M059J (cell line): Measurements from ENCODE around the gene CALN1. TPM values are rescaled to one million over a fixed set of nuclear protein-coding genes. Genes with fewer than 3 reads are reported as not detected.
"Not testable (repeated sequence)": the region's sequence is repeated elsewhere in the genome, so short reads cannot be mapped to it uniquely, and the experiment has no call there.

Source experiments
- DNase-seq: peaks from one replicate; pipeline ENCODE4 v3.0.0-alpha.2; 2012; ENCODE audit warnings: low read depth
- total RNA-seq: library from RNA; depleted of rRNA; stranded (reverse); fragments of >200 nt; shearing (Covaris generic); gene quantifications from 2 replicates; pipeline ENCODE4 v1.2.3, GENCODE V29; 2014

The CALN1 gene
- total RNA-seq, 1 experiment from 2014 or later: not detected

- no peak for DNase-seq
Measured at GRCh38 chr7:72408966-72409637, 3.0 kb downstream of the CALN1 start.

GRCh38 chr7:72406820-72407403, 5.2 kb downstream of the CALN1 start:
- DNase-seq: no peak

DNA sequence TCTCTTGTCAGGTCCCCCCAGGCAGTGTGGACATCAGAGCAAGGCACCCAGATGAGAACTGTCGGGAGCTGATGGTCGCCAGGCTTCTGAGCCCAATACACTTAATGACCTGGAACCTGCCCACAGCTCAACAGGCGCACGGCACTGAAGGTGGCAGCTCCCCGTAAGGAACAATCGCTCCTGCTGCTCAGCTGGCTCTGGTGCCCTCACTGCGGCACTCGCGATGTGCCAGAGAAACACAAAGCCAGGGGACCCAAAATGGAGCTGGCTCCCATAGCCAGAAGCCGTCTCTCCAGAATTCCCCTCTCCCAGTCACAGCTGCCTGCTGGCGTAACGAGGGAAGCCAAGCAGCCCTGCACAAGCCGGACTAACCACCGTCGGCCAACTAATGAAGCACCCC, 6.3 kb downstream of the CALN1 start:
- no peak for DNase-seq

GRCh38 chr7:72405418-72405817, 6.7 kb downstream of the CALN1 start:
- DNase-seq: no peak

- DNase-seq: no peak
Measured at GRCh38 chr7:72404743-72405142, 7.4 kb downstream of the CALN1 start.

GRCh38 chr7:72403458-72404076, 8.6 kb downstream of the CALN1 start:
- DNase-seq: no peak

DNA sequence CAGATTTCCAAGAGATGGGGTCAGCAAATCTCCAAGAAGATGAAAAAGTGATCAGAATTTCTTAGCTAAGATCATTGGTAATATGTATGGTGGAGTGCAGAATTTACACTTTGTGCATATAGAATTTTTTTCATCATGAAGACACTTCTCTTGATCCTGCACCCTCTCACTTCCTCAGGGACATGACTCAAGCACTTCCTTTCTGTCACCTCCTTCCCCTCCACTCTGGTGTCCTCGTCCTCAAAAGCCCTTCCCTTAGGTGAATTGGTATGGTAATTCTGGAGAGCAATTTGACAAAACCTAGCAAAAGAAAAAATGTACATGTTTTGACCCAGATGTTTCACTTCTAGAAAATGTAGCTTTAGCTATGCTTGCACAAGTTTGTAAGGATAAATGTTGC, 18.1 kb downstream of the CALN1 start:
- DNase-seq: no peak

GRCh38 chr7:72391821-72392377, 20.2 kb downstream of the CALN1 start:
- no peak for DNase-seq

GRCh38 chr7:72386118-72386517, 26.0 kb downstream of the CALN1 start:
- no peak for DNase-seq

DNA sequence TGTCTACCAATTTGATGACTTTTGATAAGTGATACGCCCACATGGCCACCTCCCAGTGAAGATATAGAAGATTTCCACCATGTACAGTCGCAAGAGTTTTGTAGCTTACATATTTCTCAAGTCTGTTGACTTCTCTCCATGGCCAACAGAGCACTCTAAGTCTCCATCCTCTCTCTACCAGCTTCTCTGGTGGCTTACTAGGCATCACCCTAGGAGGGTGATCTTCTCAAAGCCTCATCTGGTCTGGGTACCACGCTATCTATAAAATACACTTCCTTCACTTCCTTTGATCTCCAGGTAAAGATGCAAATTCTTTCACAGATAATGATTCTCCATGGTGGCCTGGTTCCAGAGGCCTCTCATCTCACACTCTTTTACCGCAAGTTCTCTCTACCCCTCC, 49.9 kb downstream of the CALN1 start:
- no peak for DNase-seq

DNA sequence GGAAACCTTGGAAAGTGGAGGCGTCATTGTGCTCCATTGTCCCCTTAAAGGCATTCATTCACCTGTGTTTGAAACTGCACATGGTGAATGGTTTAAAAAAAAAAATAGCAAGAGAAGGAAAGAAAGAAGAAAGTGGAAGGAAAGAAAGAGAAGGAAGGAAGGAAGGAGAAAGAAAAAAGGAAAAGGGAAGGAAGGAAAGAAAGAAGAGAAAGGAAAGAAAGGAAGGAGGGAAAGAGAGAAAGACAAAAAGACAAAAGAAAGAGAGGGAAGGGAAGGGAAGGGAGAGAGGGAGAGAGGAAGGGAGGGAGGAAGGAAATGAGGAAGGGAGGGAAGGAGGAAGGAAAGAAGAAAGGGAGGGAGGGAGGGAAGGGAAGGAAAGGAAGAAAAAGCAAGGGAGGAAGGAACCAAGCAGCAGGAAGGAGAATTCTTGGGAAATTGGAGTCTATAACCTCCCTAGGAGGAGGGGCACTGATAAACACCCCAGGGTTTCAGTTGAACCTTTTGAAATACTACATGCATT, 66.9 kb downstream of the CALN1 start:
- no peak for DNase-seq

- no peak for DNase-seq
Measured at GRCh38 chr7:72343991-72344390, 68.1 kb downstream of the CALN1 start.

- DNase-seq: not testable (repeated sequence)
Measured at GRCh38 chr7:72343354-72343753, 68.8 kb downstream of the CALN1 start.

DNA sequence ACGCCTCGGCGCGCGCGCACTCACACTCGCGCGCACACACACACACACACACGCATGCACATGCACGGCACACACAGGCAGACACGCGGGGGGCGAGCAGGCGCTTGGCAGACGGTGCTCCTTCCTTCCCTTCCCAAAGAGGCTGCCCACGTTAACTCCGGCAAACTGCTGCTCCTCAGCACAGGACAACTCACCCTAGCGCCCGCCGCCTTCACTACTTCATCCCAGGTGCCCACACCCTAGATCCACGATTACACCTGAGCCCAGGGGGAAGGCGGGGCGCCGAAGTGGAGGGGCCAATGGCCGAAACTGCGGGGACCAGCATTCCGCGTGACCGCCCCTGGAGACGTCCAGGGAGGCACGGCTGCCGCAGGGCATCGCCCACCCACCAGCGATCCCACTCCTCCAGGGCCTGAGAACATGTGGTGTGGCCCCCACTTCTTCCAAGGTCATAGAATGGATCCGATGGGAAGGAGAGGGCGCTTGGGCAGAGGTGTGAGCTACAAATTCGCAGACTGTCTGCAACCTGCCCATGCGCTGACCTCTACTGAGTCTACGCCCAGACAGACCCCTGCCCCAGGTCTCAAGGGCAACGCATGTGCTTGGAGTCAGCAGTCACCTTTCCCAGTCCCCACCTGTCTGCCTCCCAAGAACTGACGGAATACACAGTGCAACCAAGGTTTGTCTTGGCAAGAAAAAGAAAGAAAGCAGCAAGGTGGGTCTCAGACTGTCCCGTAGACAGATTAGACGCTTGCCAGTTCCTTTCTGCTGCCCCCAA, 74.6 kb downstream of the CALN1 start:
- DNase-seq: no peak

- DNase-seq: no peak
Measured at GRCh38 chr7:72336632-72337389, 75.3 kb downstream of the CALN1 start.

- no peak for DNase-seq
Measured at GRCh38 chr7:72336382-72336631, 75.8 kb downstream of the CALN1 start.

GRCh38 chr7:72335561-72336381, 76.4 kb downstream of the CALN1 start:
- DNase-seq: no peak

- no peak for DNase-seq
Measured at GRCh38 chr7:72334698-72335097, 77.4 kb downstream of the CALN1 start.

DNA sequence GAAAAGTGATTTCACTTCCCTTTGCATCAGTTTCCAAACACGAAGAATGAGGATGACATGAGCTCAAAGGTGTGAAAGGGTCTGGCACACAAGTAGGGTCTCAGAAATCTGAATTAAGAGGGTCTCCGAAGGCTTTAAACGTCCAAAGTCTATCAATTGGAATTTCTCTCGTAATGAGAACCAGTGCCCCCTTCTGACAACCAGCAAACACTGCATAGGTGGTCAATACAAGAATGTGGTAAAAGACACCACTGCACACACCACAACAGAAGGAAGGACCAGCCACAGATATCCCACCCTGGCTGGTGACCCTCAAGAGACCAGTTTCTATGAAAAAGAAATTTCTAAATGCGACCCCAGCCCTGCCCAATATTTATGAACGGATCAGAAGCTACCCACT, 78.1 kb downstream of the CALN1 start:
- no peak for DNase-seq

- DNase-seq: no peak
Measured at GRCh38 chr7:72326811-72327210, 85.3 kb downstream of the CALN1 start.

DNA sequence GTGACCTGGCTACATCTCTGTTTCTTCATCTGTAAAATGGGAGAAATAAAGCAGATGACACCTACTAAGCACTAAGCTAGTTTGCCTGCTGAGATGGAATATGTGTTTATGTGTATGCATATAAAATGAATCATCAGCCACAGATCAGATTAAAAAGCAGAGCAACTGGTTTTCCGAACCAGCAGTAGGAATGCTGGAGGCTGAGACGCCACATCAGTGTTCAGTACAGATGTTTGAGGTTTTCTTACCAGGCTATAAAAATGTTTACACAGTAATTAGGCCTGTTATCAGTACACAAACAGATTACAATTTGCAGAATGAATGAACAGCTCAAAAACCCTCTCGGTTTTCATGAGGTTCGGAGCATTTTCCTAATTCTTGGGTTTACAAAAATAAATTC, 85.8 kb downstream of the CALN1 start:
- DNase-seq: peak; percentile 78
